Immature natural killer cell (primary cell): ENCODE measurements around the gene SLC7A1. TPM values are rescaled to one million over a fixed set of nuclear protein-coding genes. Genes with fewer than 3 reads are reported as not detected.

Experiments
- DNase-seq, 3 donors: peaks; one replicate each; pipeline ENCODE4 v3.0.0; 2022; ENCODE audit warnings: mixed read lengths in 1 of 3
- H3K27ac Mint-ChIP-seq, 6 donors: one replicate each; pipeline ENCODE4 v1.8.0; 2020; ENCODE audit warnings: mixed read lengths in 6 of 6, mild to moderate bottlenecking in 5 of 6, inconsistent platforms in 4 of 6, moderate library complexity in 3 of 6
- H3K27me3 Mint-ChIP-seq, 3 donors: one replicate each; pipeline ENCODE4 v1.8.0; 2020 to 2021; ENCODE audit warnings: low read depth in 3 of 3, mild to moderate bottlenecking in 3 of 3, mixed read lengths in 3 of 3, moderate library complexity in 3 of 3, inconsistent platforms in 1 of 3
- H3K36me3 Mint-ChIP-seq, 3 donors: one replicate each; pipeline ENCODE4 v1.8.0; 2020; ENCODE audit warnings: mixed read lengths in 3 of 3, inconsistent platforms in 2 of 3, mild to moderate bottlenecking in 2 of 3
- H3K4me1 Mint-ChIP-seq, 2 donors: one replicate each; pipeline ENCODE4 v1.8.0; 2020; ENCODE audit warnings: inconsistent platforms in 2 of 2, mild to moderate bottlenecking in 2 of 2, mixed read lengths in 2 of 2, moderate library complexity in 1 of 2
- H3K4me3 Mint-ChIP-seq, 5 donors: one replicate each; pipeline ENCODE4 v1.8.0; 2020; ENCODE audit warnings: mild to moderate bottlenecking in 5 of 5, mixed read lengths in 5 of 5, inconsistent platforms in 3 of 5, moderate library complexity in 3 of 5
- H3K9me3 Mint-ChIP-seq, 6 donors: one replicate each; pipeline ENCODE4 v1.8.0; 2020; ENCODE audit warnings: mild to moderate bottlenecking in 6 of 6, mixed read lengths in 6 of 6, inconsistent platforms in 4 of 6, moderate library complexity in 3 of 6
- polyA plus RNA-seq, 3 donors: library from polyadenylated mRNA; unstranded; fragments of 300-500 nt; fragmentation: Illumina TruSeq; gene quantifications; one replicate each; pipeline ENCODE4 v1.2.3, GENCODE V29; 2021

Gene SLC7A1
- polyA plus RNA-seq, 3 donors from 2014 or later, result 1.2 to 2.0 (median 1.9) TPM

DNA sequence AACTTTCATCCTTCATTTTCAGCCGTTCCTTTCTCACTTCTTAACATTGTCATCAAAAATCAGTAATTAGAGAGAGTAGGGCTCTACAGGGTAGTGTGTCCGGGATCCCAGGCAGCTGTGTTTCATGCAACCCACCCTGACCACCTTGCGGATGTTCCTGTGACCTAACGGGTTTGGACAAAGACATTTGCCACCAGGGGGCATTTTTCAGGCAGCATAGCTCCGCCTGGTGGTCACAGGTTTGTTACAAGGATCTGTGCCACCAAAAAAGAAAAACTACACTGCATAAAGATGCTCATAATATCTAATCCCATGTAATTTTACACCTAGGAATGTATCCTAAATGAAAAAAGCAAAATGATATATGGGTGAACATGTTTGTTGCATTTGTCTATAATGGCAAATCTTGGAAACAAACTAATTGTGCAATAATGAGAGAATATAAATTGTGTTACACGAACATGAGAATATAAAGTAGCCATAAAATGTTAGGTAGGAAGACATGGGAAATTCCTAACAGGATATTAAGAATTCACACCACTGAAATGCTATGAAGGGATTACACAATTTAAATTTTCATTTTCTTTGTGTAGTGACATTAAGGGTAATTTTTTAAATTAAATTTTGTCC is 123.0 kb downstream of the SLC7A1 start:
- Mint-ChIP-seq H3K4me1 (peaks cover 0 to 4% of the 10 kb centered on the region in 2 donors), H3K27ac (no peak overlapping the region), H3K9me3 (no peaks in the 10 kb centered on the region), H3K36me3 (no peaks in the 10 kb centered on the region), H3K27me3 (peaks cover 0 to 7% (median 0%) of the 10 kb centered on the region in 3 donors), H3K4me3 (no peak overlapping the region)
- DNase-seq, result peak in 2 of 3 donors; percentile 12 to 24

DNA sequence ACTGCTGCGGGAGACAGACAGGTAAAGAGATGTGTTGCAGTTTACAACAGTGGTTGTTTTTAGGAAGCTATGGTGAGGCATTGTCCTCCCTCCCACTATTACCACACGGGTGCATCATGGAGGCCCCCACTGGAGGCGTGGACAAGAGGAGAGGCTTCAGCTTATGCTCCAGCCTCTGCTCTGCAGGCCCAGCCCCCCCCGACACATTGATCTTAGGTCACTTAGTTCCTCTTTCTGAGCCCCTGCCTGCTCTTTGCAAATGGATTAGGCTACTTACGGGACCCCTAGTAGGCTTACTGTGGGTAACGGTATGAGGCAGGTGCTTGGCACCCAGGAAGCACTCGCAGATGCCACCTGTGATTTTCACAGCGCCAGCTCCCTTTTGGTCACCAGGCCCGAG is 123.9 kb downstream of the SLC7A1 start:
- no peaks in the 10 kb centered on the region for H3K36me3 Mint-ChIP-seq
- no peaks in the 10 kb centered on the region for H3K9me3 Mint-ChIP-seq
- H3K27me3 Mint-ChIP-seq, result peaks cover 0 to 4% (median 0%) of the 10 kb centered on the region in 3 donors
- H3K4me3 Mint-ChIP-seq, result no peak overlapping the region
- no peak for DNase-seq
- H3K27ac Mint-ChIP-seq, result no peak overlapping the region
- H3K4me1 Mint-ChIP-seq, result peaks cover 0 to 8% of the 10 kb centered on the region in 2 donors

DNA sequence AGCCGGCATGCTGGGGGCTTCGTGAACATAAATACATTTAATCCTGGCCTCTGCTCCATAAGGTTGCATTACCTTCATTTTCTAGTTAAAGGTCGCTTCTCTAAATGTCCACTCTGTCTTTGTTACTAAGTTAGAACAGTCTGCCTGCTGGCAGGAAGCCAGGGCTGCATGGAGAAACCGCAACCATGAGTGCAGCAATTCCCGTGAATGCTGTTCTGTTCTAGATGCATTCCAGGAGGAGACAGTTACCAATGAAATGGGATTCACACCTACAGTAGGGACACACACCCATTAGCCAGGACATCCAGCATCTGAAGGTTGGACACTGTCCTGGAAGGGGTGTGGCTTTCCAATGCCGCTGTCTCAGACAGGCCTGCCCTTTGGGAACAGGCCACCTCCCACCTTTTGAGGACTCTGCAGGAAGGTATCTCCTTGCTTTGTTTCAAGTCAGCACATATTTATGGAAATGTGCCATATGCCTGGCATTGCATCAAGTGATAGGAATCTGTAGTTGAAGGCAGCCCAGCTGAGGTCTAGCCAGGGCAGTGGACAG is 129.7 kb downstream of the SLC7A1 start:
- no peak for DNase-seq
- no peaks in the 10 kb centered on the region for H3K9me3 Mint-ChIP-seq

DNA sequence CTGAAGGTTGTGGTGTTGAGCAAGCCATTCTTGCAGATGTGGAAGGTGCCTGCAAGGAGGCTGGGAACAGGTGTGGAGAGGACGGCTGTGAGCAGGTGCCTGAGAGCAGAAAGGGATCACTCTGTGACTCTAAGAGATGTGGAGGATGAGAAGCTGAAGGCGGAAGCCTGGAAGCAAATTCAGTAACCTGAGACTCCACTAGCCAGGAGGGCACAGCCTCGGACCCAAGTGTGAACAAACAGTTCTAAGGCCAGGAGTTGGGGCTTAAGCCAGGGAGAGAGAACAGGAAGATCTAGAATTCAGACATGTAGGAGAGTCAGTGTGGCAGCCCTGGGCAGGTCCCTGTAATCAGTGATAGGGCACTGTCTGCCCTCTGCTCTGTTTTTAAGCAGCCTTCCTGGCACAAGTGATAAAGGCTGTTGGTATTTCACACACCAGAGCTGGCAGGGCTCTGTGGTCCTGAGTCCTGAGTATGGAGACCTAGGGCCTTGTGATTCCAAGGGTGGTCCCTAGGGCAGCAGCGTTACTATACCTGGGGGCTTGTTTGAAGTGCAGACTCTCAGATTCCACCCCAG is 131.3 kb downstream of the SLC7A1 start:
- Mint-ChIP-seq H3K4me1 (peaks cover 0 to 8% of the 10 kb centered on the region in 2 donors), H3K27me3 (peaks cover 0 to 5% (median 5%) of the 10 kb centered on the region in 3 donors), H3K4me3 (no peak overlapping the region), H3K27ac (no peak overlapping the region), H3K36me3 (no peaks in the 10 kb centered on the region), H3K9me3 (no peaks in the 10 kb centered on the region)
- DNase-seq, result no peak

More for the DNA sequence above, 129.7 kb downstream of the SLC7A1 start:
- H3K27ac Mint-ChIP-seq, result no peak overlapping the region
- H3K36me3 Mint-ChIP-seq, result no peaks in the 10 kb centered on the region
- no peak overlapping the region for H3K4me3 Mint-ChIP-seq
- peaks cover 0 to 8% of the 10 kb centered on the region in 2 donors for H3K4me1 Mint-ChIP-seq
- H3K27me3 Mint-ChIP-seq, result peaks cover 0 to 5% (median 0%) of the 10 kb centered on the region in 3 donors

DNA sequence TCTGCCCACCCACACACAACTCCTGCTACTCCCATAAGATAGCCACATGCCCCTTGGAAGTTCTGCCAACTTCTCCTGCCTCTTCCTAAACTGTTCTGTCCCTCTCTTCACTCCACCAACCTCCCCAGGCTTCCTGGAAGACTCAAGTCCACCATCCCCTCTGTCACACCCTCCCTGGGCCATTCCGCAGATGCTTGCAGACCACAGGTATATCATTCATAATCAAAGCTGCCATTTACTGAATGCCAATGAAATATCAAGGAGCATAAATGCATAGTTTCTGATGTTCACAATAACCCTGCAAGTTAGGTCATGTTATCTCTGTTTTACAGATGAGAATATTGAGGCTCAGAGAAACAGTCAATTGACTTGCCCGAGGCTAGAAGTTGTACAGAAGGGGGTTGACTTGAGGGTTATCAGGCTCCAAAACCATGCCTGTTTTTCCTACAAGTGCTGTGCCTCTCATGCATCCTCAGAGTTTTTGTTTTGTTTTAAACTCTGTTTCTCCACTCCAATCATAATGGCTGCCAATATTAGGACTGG is 135.6 kb downstream of the SLC7A1 start:
- Mint-ChIP-seq H3K36me3 (no peaks in the 10 kb centered on the region), H3K4me3 (no peak overlapping the region), H3K27ac (no peak overlapping the region), H3K27me3 (peaks cover 4 to 7% (median 5%) of the 10 kb centered on the region in 3 donors), H3K4me1 (no peaks in the 10 kb centered on the region), H3K9me3 (no peaks in the 10 kb centered on the region)
- no peak for DNase-seq
